MCF 10A (cell line): Measurements from ENCODE around the gene KCNH6. TPM values are rescaled to one million over a fixed set of nuclear protein-coding genes. Genes with fewer than 3 reads are reported as not detected.

Experiments used
- Bru-seq: library from RNA; stranded (reverse); fragments of 400-500 nt; gene quantifications from one replicate; lab custom pipeline; 2021; lab: Mats Ljungman, UMichigan
- BruChase-seq, 2 experiments: library from RNA; stranded (reverse); fragments of 400-500 nt; gene quantifications; one replicate each; lab custom pipeline; 2021; lab: Mats Ljungman, UMichigan
- BruUV-seq: library from RNA; stranded (reverse); fragments of 400-500 nt; replicated peaks from 2 replicates; lab custom pipeline; 2021; lab: Mats Ljungman, UMichigan
- CTCF ChIA-PET: fragments of 300-600 bp; sonication (Branson Sonifier 250); formaldehyde crosslinking; extraction: SDS; loops from one replicate; lab custom pipeline; 2021; ENCODE audit warnings: antibody characterized with exemption, inconsistent platforms; lab: Yijun Ruan, JAX
- POLR2A ChIA-PET: fragments of 300-600, 350-650 bp; sonication (Branson Sonifier 250); formaldehyde crosslinking; extraction: SDS; loops from one replicate; lab custom pipeline; 2020; ENCODE audit warnings: antibody characterized with exemption, inconsistent platforms; lab: Yijun Ruan, JAX
- DNase-seq: peaks from one replicate; pipeline ENCODE4 v3.0.0-alpha.2; 2018; ENCODE audit not compliant: unreplicated experiment
- H3K27ac Mint-ChIP-seq: one replicate; pipeline ENCODE4 v1.8.0; 2022; ENCODE audit warnings: mild to moderate bottlenecking, low read depth, mixed read lengths; ENCODE audit not compliant: unreplicated experiment
- H3K27me3 Mint-ChIP-seq: one replicate; pipeline ENCODE4 v1.8.0; 2022; ENCODE audit warnings: mixed read lengths; ENCODE audit not compliant: insufficient read depth, unreplicated experiment
- H3K36me3 Mint-ChIP-seq: one replicate; pipeline ENCODE4 v1.8.0; 2022; ENCODE audit warnings: mild to moderate bottlenecking, moderate library complexity, mixed read lengths; ENCODE audit not compliant: insufficient read depth, unreplicated experiment
- H3K4me1 Mint-ChIP-seq: one replicate; pipeline ENCODE4 v1.8.0; 2022; ENCODE audit warnings: mixed read lengths; ENCODE audit not compliant: insufficient read depth, unreplicated experiment
- H3K4me3 Mint-ChIP-seq: one replicate; pipeline ENCODE4 v1.8.0; 2022; ENCODE audit warnings: mild to moderate bottlenecking, moderate library complexity, mixed read lengths; ENCODE audit not compliant: unreplicated experiment
- H3K9me3 Mint-ChIP-seq: one replicate; pipeline ENCODE4 v1.8.0; 2022; ENCODE audit warnings: mixed read lengths; ENCODE audit not compliant: unreplicated experiment
- CTCF ChIP-seq: fragments of 200-600 bp; IDR thresholded peaks from one replicate; pipeline ENCODE4 v1.8.0; 2022; ENCODE audit warnings: antibody characterized with exemption, mild to moderate bottlenecking; ENCODE audit not compliant: unreplicated experiment
- intact Hi-C: fragments of 100-400 bp; cut with micrococcal nuclease; formaldehyde crosslinking; loops from 2 replicates; pipeline ENCODE4 v1.14.1; 2022
- long read RNA-seq: library from polyadenylated mRNA; stranded (forward); transcript quantifications from one replicate; pipeline ENCODE4 v2.0.0, GENCODE V29; 2022
- total RNA-seq: library from RNA; stranded (reverse); gene quantifications from 2 replicates; pipeline ENCODE4 v1.2.3, GENCODE V29; 2022

The KCNH6 gene
- total RNA-seq, result not detected in 2 replicates
- Bru-seq, nascent RNA, result not detected
- not detected for BruChase-seq, experiment 1, labeled RNA remaining after a 6-hour chase
- not detected for BruChase-seq, experiment 2, labeled RNA remaining after a 2-hour chase
- long read RNA-seq, result 0 reads

DNA sequence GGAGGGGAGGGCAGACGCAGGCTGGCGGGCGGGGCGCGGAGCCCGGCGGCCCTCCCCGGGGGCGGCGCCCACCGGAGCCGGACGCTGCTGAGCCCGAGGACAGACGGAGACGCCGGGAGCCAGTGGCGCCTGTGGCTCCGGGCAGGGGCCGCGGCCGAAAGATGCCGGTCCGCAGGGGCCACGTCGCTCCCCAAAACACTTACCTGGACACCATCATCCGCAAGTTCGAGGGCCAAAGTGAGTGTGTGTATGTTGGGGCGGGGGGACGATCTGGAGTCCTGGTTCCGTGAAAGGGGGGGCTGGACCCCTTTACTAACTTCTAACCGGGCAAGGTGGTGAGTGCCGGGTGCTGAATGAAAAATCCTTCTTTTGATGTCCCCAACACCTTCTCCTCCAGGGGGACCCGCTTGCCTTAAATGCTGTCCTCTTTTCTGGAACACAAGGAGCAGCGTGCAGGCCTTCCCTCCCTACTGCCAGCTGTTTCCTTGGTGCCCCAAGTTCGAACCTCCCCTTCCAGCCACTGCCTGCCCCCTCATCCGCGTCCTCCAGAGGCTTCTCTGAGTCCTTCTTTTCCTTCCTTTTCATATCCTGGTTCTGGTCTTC is at the start of gene KCNH6:
Gene KCNH6 (plus strand): TSS at position 106 of the 603 bp plus-strand sequence. CDS start 56 bp downstream, at position 162.
- ChIA-PET CTCF (no interaction called here), POLR2A (interaction anchor here (1.1 to 1.9 kb wide), 2 partner anchors 15 to 27 kb away, joined by 4 to 8 read pairs; partner anchors contain the start of gene DCAF7)
- H3K27ac Mint-ChIP-seq, result no peak within 1 kb of the TSS
- intact Hi-C loops, result no loop called here
- no peaks in the 10 kb centered on the region for H3K36me3 Mint-ChIP-seq
- peak within 1 kb of the TSS; percentile 4 for H3K4me3 Mint-ChIP-seq
- H3K4me1 Mint-ChIP-seq, result no peaks in the 10 kb centered on the region
- BruUV-seq, result no TSS peak
- DNase-seq, result no peak
- TF ChIP-seq CTCF, result no peak
- no peaks in the 10 kb centered on the region for H3K9me3 Mint-ChIP-seq
- peaks cover 37% of the 10 kb centered on the region for H3K27me3 Mint-ChIP-seq

GRCh38 chr17:63474174-63474573 is 49.0 kb upstream of the KCNH6 start:
- CTCF ChIA-PET, result interaction anchor here (0.6 kb wide), 1 partner anchor 260 kb away, joined by 3 read pairs; no protein-coding TSS in a partner anchor
- BruUV-seq, result no TSS peak

DNA sequence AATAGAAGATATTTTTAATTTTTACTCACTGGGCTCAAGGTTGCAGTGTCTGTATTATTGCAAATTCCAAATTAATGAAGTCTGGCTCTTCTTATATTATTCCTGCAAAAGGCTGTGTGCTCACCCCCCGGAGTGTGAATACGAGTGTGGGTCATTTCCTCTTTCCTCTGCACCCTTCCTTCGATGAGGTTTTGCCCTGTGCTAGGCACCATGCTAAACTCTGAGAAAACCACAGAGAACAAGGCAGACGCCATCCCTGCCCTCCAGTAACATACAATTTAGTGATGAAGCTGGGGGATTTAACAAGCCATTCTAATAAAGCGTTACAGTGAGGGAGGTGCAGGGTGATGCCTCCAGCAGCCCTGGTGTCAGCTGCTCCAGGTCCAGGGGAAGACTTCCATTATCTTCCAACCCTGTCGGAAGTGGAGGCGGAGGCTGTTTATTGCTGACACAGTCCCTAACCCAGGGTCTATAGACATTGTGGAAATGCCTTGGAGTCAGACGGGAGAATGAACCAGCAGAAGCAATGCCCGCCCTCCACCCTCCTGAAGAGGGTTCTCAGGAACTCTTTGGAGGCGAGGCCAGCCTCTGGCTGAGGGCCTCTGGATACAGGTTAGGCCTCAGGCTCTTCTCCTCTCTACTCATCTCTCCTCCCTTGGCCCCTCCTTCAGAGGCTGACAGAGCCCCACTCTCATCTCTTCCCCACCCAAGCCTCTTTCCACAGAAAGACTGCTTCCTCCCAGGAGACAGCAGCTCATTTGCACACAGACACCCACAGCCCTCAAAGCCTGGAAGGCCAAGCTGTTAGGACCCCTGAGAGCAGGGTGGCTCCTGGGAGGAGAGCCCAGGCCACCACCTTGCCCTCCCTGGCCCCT is 48.3 kb upstream of the KCNH6 start:
- H3K27ac Mint-ChIP-seq, result no peak overlapping the region
- H3K9me3 Mint-ChIP-seq, result no peaks in the 10 kb centered on the region
- H3K36me3 Mint-ChIP-seq, result no peaks in the 10 kb centered on the region
- no peak for TF ChIP-seq CTCF
- no TSS peak for BruUV-seq
- DNase-seq, result no peak
- ChIA-PET CTCF (interaction anchor here (0.6 to 0.8 kb wide), 3 partner anchors 40 to 801 kb away, joined by 3 to 6 read pairs (median 4); no protein-coding TSS in a partner anchor), POLR2A (no interaction called here)
- no peaks in the 10 kb centered on the region for H3K4me1 Mint-ChIP-seq
- H3K27me3 Mint-ChIP-seq, result no peaks in the 10 kb centered on the region
- intact Hi-C loops, result no loop called here
- H3K4me3 Mint-ChIP-seq, result no peak overlapping the region

More at GRCh38 chr17:63474174-63474573, 49.0 kb upstream of the KCNH6 start:
- no peak overlapping the region for H3K4me3 Mint-ChIP-seq
- POLR2A ChIA-PET, result no interaction called here
- no peaks in the 10 kb centered on the region for H3K4me1 Mint-ChIP-seq
- TF ChIP-seq CTCF, result no peak
- no peaks in the 10 kb centered on the region for H3K27me3 Mint-ChIP-seq
- no peaks in the 10 kb centered on the region for H3K9me3 Mint-ChIP-seq
- no peak overlapping the region for H3K27ac Mint-ChIP-seq
- H3K36me3 Mint-ChIP-seq, result no peaks in the 10 kb centered on the region
- intact Hi-C loops, result no loop called here
- DNase-seq, result no peak
